Osteocyte (in vitro differentiated cells): Measurements from ENCODE around the gene RPUSD3. TPM values are rescaled to one million over a fixed set of nuclear protein-coding genes. Genes with fewer than 3 reads are reported as not detected.

Experiments
- DNase-seq: peaks from one replicate; pipeline ENCODE4 v3.0.0; 2021; ENCODE audit warnings: mixed read lengths; ENCODE audit not compliant: unreplicated experiment; ENCODE audit errors: extremely low spot score
- H3K27ac Mint-ChIP-seq: one replicate; pipeline ENCODE4 v1.8.0; 2021; ENCODE audit warnings: mild to moderate bottlenecking, mixed read lengths; ENCODE audit not compliant: unreplicated experiment
- H3K27me3 Mint-ChIP-seq: one replicate; pipeline ENCODE4 v1.8.0; 2021; ENCODE audit warnings: mixed read lengths; ENCODE audit not compliant: unreplicated experiment
- H3K36me3 Mint-ChIP-seq: one replicate; pipeline ENCODE4 v1.8.0; 2021; ENCODE audit warnings: mixed read lengths; ENCODE audit not compliant: unreplicated experiment
- H3K4me1 Mint-ChIP-seq: one replicate; pipeline ENCODE4 v1.8.0; 2021; ENCODE audit warnings: mixed read lengths; ENCODE audit not compliant: unreplicated experiment
- H3K4me3 Mint-ChIP-seq: one replicate; pipeline ENCODE4 v1.8.0; 2021; ENCODE audit warnings: mild to moderate bottlenecking, moderate library complexity, mixed read lengths; ENCODE audit not compliant: unreplicated experiment
- H3K9me3 Mint-ChIP-seq: one replicate; pipeline ENCODE4 v1.8.0; 2021; ENCODE audit warnings: mixed read lengths; ENCODE audit not compliant: unreplicated experiment
- CTCF ChIP-seq: fragments of 200-600 bp; sonication (generic); IDR thresholded peaks from 2 replicates; pipeline ENCODE4 v1.5.0; 2021; ENCODE audit warnings: antibody characterized with exemption, mild to moderate bottlenecking, moderate library complexity
- total RNA-seq: library from RNA; stranded (reverse); gene quantifications from 2 replicates; pipeline ENCODE4 v1.2.1, GENCODE V29; 2021

Gene RPUSD3
- total RNA-seq, 1 donor from 2014 or later = 36.1 TPM

GRCh38 chr3:9888540-9888939 is 44.7 kb upstream of the RPUSD3 start:
- Mint-ChIP-seq H3K36me3 (peaks cover 7% of the 10 kb centered on the region), H3K27ac (no peak overlapping the region), H3K4me3 (no peak overlapping the region), H3K9me3 (no peaks in the 10 kb centered on the region), H3K4me1 (peaks cover 29% of the 10 kb centered on the region), H3K27me3 (no peaks in the 10 kb centered on the region)
- no peak for TF ChIP-seq CTCF
- DNase-seq = no peak

GRCh38 chr3:9887480-9887879 is 43.7 kb upstream of the RPUSD3 start:
- no peak overlapping the region for H3K4me3 Mint-ChIP-seq
- no peak for TF ChIP-seq CTCF
- H3K36me3 Mint-ChIP-seq = no peaks in the 10 kb centered on the region

GRCh38 chr3:9886328-9886727 is 42.5 kb upstream of the RPUSD3 start:
- no peak for TF ChIP-seq CTCF
- H3K27ac Mint-ChIP-seq = no peak overlapping the region
- no peaks in the 10 kb centered on the region for H3K27me3 Mint-ChIP-seq
- H3K36me3 Mint-ChIP-seq = no peaks in the 10 kb centered on the region
- H3K4me1 Mint-ChIP-seq = peaks cover 14% of the 10 kb centered on the region
- H3K9me3 Mint-ChIP-seq = no peaks in the 10 kb centered on the region
- no peak overlapping the region for H3K4me3 Mint-ChIP-seq
- no peak for DNase-seq

More at GRCh38 chr3:9887480-9887879, 43.7 kb upstream of the RPUSD3 start:
- no peak for DNase-seq
- peaks cover 21% of the 10 kb centered on the region for H3K4me1 Mint-ChIP-seq
- H3K9me3 Mint-ChIP-seq = no peaks in the 10 kb centered on the region
- H3K27ac Mint-ChIP-seq = no peak overlapping the region
- no peaks in the 10 kb centered on the region for H3K27me3 Mint-ChIP-seq

GRCh38 chr3:9884555-9885165 is 40.9 kb upstream of the RPUSD3 start:
- Mint-ChIP-seq H3K9me3 (no peaks in the 10 kb centered on the region), H3K4me3 (no peak overlapping the region), H3K36me3 (no peaks in the 10 kb centered on the region), H3K27ac (peak overlapping the region; percentile 39), H3K27me3 (no peaks in the 10 kb centered on the region), H3K4me1 (peaks cover 6% of the 10 kb centered on the region)
- TF ChIP-seq CTCF = no peak
- DNase-seq = no peak

GRCh38 chr3:9883706-9884554 is 40.1 kb upstream of the RPUSD3 start:
- Mint-ChIP-seq H3K9me3 (no peaks in the 10 kb centered on the region), H3K36me3 (no peaks in the 10 kb centered on the region), H3K4me3 (no peak overlapping the region), H3K4me1 (peaks cover 6% of the 10 kb centered on the region), H3K27me3 (no peaks in the 10 kb centered on the region), H3K27ac (peak overlapping the region; percentile 39)
- no peak for DNase-seq
- TF ChIP-seq CTCF = no peak
